H1 (cell line): ENCODE data around the gene GPR39. TPM values are rescaled to one million over a fixed set of nuclear protein-coding genes. Genes with fewer than 3 reads are reported as not detected.

Experiments used
- ATF3 ChIP-seq: IDR thresholded peaks from 2 replicates; pipeline ENCODE4 v1.6.1; 2011; ENCODE audit warnings: low read depth, mild to moderate bottlenecking, low read length; ENCODE audit not compliant: insufficient read depth
- PHF8 ChIP-seq: fragments of 200-600 bp; sonication (generic); conservative IDR thresholded peaks from 2 replicates; pipeline ENCODE4 v1.7.1; 2012; ENCODE audit warnings: low read depth, mild to moderate bottlenecking, inconsistent platforms, low read length, moderate library complexity
- RNF2 ChIP-seq: fragments of 200-900, 300-1000 bp; sonication (generic); IDR thresholded peaks from 2 replicates; pipeline ENCODE4 v1.7.1; 2016; ENCODE audit warnings: borderline replicate concordance, low read depth, mild to moderate bottlenecking, antibody characterized with exemption, low read length; ENCODE audit not compliant: poor library complexity, severe bottlenecking; ENCODE audit errors: missing control alignments
- SRF ChIP-seq: IDR thresholded peaks from 2 replicates; pipeline ENCODE4 v1.6.1; 2011; ENCODE audit warnings: mild to moderate bottlenecking, low read depth, low read length, moderate library complexity
- TCF12 ChIP-seq: IDR thresholded peaks from 2 replicates; pipeline ENCODE4 v1.6.1; 2011; ENCODE audit warnings: low read depth, mild to moderate bottlenecking, low read length
- polyA plus RNA-seq, 7 experiments: library from polyadenylated mRNA; depleted of rRNA in 3 of 7; stranded (reverse) in 5 of 7; unstranded in 2 of 7; fragments of >200 nt in 5 of 7; fragments of 200-250 nt in 2 of 7; gene quantifications; 1 replicate in 5 of 7; 2 replicates in 1 of 7; 4 replicates in 1 of 7; pipeline versions ENCODE4 v1.2.1 to v1.2.3, GENCODE V29; 2011 to 2013; ENCODE audit warnings: missing spikeins in 2 of 7, mixed read lengths in 2 of 7
- total RNA-seq: library from RNA; stranded (reverse); fragmentation: NEBNext Ultra II Directional; extraction: Animal tissue kit (Norgen Biotek cat#: 25700); gene quantifications from 2 replicates; pipeline ENCODE4 v1.2.1, GENCODE V29; 2021
- TF ChIP-seq, protein P1 (sequence below): fragments of 300-600 bp; sonication (generic); IDR thresholded peaks from 2 replicates; pipeline ENCODE4 v1.7.1; 2012; ENCODE audit warnings: low read length, moderate library complexity, mild to moderate bottlenecking, inconsistent platforms; ENCODE audit not compliant: insufficient replicate concordance
- TF ChIP-seq, protein P2 (sequence below): IDR thresholded peaks from 2 replicates; pipeline ENCODE4 v1.6.1; 2012; ENCODE audit warnings: inconsistent platforms

The GPR39 gene
- total and polyA plus RNA-seq, 2 of the 8 experiments (the other 6 are each of a cell fraction or from before 2014, with no cell fraction given): 0.63 to 2.7 TPM

GRCh38 chr2:132669908-132670495 lies 253.4 kb downstream of the GPR39 start, which contains the start of gene LYPD1 (continued):
- TF ChIP-seq, protein P1, sequence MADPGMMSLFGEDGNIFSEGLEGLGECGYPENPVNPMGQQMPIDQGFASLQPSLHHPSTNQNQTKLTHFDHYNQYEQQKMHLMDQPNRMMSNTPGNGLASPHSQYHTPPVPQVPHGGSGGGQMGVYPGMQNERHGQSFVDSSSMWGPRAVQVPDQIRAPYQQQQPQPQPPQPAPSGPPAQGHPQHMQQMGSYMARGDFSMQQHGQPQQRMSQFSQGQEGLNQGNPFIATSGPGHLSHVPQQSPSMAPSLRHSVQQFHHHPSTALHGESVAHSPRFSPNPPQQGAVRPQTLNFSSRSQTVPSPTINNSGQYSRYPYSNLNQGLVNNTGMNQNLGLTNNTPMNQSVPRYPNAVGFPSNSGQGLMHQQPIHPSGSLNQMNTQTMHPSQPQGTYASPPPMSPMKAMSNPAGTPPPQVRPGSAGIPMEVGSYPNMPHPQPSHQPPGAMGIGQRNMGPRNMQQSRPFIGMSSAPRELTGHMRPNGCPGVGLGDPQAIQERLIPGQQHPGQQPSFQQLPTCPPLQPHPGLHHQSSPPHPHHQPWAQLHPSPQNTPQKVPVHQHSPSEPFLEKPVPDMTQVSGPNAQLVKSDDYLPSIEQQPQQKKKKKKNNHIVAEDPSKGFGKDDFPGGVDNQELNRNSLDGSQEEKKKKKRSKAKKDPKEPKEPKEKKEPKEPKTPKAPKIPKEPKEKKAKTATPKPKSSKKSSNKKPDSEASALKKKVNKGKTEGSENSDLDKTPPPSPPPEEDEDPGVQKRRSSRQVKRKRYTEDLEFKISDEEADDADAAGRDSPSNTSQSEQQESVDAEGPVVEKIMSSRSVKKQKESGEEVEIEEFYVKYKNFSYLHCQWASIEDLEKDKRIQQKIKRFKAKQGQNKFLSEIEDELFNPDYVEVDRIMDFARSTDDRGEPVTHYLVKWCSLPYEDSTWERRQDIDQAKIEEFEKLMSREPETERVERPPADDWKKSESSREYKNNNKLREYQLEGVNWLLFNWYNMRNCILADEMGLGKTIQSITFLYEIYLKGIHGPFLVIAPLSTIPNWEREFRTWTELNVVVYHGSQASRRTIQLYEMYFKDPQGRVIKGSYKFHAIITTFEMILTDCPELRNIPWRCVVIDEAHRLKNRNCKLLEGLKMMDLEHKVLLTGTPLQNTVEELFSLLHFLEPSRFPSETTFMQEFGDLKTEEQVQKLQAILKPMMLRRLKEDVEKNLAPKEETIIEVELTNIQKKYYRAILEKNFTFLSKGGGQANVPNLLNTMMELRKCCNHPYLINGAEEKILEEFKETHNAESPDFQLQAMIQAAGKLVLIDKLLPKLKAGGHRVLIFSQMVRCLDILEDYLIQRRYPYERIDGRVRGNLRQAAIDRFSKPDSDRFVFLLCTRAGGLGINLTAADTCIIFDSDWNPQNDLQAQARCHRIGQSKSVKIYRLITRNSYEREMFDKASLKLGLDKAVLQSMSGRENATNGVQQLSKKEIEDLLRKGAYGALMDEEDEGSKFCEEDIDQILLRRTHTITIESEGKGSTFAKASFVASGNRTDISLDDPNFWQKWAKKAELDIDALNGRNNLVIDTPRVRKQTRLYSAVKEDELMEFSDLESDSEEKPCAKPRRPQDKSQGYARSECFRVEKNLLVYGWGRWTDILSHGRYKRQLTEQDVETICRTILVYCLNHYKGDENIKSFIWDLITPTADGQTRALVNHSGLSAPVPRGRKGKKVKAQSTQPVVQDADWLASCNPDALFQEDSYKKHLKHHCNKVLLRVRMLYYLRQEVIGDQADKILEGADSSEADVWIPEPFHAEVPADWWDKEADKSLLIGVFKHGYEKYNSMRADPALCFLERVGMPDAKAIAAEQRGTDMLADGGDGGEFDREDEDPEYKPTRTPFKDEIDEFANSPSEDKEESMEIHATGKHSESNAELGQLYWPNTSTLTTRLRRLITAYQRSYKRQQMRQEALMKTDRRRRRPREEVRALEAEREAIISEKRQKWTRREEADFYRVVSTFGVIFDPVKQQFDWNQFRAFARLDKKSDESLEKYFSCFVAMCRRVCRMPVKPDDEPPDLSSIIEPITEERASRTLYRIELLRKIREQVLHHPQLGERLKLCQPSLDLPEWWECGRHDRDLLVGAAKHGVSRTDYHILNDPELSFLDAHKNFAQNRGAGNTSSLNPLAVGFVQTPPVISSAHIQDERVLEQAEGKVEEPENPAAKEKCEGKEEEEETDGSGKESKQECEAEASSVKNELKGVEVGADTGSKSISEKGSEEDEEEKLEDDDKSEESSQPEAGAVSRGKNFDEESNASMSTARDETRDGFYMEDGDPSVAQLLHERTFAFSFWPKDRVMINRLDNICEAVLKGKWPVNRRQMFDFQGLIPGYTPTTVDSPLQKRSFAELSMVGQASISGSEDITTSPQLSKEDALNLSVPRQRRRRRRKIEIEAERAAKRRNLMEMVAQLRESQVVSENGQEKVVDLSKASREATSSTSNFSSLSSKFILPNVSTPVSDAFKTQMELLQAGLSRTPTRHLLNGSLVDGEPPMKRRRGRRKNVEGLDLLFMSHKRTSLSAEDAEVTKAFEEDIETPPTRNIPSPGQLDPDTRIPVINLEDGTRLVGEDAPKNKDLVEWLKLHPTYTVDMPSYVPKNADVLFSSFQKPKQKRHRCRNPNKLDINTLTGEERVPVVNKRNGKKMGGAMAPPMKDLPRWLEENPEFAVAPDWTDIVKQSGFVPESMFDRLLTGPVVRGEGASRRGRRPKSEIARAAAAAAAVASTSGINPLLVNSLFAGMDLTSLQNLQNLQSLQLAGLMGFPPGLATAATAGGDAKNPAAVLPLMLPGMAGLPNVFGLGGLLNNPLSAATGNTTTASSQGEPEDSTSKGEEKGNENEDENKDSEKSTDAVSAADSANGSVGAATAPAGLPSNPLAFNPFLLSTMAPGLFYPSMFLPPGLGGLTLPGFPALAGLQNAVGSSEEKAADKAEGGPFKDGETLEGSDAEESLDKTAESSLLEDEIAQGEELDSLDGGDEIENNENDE: no peak
- TF ChIP-seq SRF (no peak), ATF3 (peak; percentile 70; the same call in 1 of the 2 replicates), PHF8 (0 out of 2 replicates have a peak, but pooled peaks have one; percentile 26), RNF2 (peak; percentile 35), TCF12 (no peak)
- TF ChIP-seq, protein P2, sequence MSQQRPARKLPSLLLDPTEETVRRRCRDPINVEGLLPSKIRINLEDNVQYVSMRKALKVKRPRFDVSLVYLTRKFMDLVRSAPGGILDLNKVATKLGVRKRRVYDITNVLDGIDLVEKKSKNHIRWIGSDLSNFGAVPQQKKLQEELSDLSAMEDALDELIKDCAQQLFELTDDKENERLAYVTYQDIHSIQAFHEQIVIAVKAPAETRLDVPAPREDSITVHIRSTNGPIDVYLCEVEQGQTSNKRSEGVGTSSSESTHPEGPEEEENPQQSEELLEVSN: peak; percentile 28; the same call in 1 of the 2 replicates
